Neutrophil (primary cell): ENCODE data around the gene METTL4.

Experiments
- H3K27ac ChIP-seq: fragments of 200-600 bp; sonication (generic); 2 replicates; pipeline ENCODE4 v1.5.1; 2016; ENCODE audit warnings: mild to moderate bottlenecking, moderate library complexity
- H3K27me3 ChIP-seq: fragments of 200-600 bp; sonication (generic); 2 replicates; pipeline ENCODE4 v1.6.0; 2016; ENCODE audit warnings: mild to moderate bottlenecking
- H3K36me3 ChIP-seq: fragments of 200-600 bp; sonication (generic); 2 replicates; pipeline ENCODE4 v1.5.1; 2017
- H3K4me1 ChIP-seq, 2 experiments: fragments of 200-600 bp in 1 of 2; sonication (generic) in 1 of 2; 1 replicate in 1 of 2; 2 replicates in 1 of 2; pipeline versions ENCODE4 v1.5.1 to v1.6.1; 2013 to 2016; ENCODE audit warnings: low read depth in 1 of 2, low read length in 1 of 2, mild to moderate bottlenecking in 1 of 2, moderate library complexity in 1 of 2; ENCODE audit not compliant: control insufficient read depth in 1 of 2, insufficient read depth in 1 of 2
- H3K4me3 ChIP-seq, 2 experiments: fragments of 200-600 bp in 1 of 2; sonication (generic) in 1 of 2; 1 replicate in 1 of 2; 2 replicates in 1 of 2; pipeline ENCODE4 v1.5.1; 2013 to 2016; ENCODE audit warnings: low read depth in 1 of 2, low read length in 1 of 2, mild to moderate bottlenecking in 1 of 2, moderate library complexity in 1 of 2
- H3K9me3 ChIP-seq: fragments of 200-600 bp; sonication (generic); 2 replicates; pipeline ENCODE4 v1.5.1; 2016
- TF ChIP-seq, protein P1 (sequence below): fragments of 200-600 bp; sonication (generic); IDR thresholded peaks from 2 replicates; pipeline ENCODE4 v1.5.1; 2016; ENCODE audit warnings: antibody characterized with exemption

The METTL4 gene

DNA sequence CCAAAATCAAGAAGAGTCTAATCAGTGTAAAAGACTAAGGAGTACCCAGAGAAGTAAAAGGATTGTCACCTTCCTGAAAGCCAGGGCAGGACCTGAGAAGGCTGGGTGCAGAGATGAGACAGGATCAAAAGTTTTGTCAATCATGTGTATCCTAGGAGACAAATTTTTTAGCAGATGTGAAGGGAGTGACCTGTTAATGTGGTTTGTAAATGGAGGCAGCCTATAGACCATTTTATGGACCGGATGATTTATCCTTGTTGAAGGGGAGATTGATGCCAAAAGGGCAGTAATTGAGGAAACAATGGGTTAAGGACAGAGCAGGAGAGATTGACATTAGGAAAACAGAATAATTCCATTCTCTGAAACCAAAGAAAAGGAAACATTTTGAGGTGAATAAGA, 865 bp upstream of the METTL4 start:
- no peaks in the 10 kb centered on the region for H3K9me3 ChIP-seq
- peak overlapping the region; percentile 92 for H3K27ac ChIP-seq
- H3K4me3 ChIP-seq: peak overlapping the region; percentile 72 to 85
- peaks cover 31 to 41% of the 10 kb centered on the region in 2 experiments for H3K4me1 ChIP-seq
- no peaks in the 10 kb centered on the region for H3K27me3 ChIP-seq
- TF ChIP-seq, protein P1, sequence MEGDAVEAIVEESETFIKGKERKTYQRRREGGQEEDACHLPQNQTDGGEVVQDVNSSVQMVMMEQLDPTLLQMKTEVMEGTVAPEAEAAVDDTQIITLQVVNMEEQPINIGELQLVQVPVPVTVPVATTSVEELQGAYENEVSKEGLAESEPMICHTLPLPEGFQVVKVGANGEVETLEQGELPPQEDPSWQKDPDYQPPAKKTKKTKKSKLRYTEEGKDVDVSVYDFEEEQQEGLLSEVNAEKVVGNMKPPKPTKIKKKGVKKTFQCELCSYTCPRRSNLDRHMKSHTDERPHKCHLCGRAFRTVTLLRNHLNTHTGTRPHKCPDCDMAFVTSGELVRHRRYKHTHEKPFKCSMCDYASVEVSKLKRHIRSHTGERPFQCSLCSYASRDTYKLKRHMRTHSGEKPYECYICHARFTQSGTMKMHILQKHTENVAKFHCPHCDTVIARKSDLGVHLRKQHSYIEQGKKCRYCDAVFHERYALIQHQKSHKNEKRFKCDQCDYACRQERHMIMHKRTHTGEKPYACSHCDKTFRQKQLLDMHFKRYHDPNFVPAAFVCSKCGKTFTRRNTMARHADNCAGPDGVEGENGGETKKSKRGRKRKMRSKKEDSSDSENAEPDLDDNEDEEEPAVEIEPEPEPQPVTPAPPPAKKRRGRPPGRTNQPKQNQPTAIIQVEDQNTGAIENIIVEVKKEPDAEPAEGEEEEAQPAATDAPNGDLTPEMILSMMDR: no peak
- no peaks in the 10 kb centered on the region for H3K36me3 ChIP-seq

DNA sequence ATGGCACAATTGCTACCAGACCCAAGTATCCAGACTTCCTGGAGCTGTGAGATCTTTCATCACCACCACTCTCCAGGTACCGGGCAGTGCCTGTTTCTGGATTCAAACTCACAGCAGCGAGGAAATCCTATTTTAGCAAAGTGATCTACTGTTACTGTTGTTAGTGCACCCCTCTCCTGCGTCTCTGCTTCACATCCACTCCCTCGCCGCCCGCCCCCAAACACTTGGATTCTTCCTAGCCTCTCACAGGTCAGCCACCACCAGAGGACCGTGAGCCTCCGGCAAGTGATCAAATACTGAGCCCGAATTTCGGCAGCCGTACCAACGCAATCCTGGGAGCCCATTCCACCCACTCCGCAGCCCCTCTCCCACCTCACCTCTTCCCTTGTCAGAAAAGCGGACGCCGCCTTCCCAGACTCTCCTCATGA, 519 bp downstream of the METTL4 start:
- H3K4me3 ChIP-seq: peak overlapping the region; percentile 72 to 85
- H3K27ac ChIP-seq: peak overlapping the region; percentile 92
- H3K36me3 ChIP-seq: no peaks in the 10 kb centered on the region
- H3K4me1 ChIP-seq: peaks cover 31 to 41% of the 10 kb centered on the region in 2 experiments
- H3K27me3 ChIP-seq: no peaks in the 10 kb centered on the region
- TF ChIP-seq, protein P1: peak; percentile 43
- H3K9me3 ChIP-seq: no peaks in the 10 kb centered on the region

DNA sequence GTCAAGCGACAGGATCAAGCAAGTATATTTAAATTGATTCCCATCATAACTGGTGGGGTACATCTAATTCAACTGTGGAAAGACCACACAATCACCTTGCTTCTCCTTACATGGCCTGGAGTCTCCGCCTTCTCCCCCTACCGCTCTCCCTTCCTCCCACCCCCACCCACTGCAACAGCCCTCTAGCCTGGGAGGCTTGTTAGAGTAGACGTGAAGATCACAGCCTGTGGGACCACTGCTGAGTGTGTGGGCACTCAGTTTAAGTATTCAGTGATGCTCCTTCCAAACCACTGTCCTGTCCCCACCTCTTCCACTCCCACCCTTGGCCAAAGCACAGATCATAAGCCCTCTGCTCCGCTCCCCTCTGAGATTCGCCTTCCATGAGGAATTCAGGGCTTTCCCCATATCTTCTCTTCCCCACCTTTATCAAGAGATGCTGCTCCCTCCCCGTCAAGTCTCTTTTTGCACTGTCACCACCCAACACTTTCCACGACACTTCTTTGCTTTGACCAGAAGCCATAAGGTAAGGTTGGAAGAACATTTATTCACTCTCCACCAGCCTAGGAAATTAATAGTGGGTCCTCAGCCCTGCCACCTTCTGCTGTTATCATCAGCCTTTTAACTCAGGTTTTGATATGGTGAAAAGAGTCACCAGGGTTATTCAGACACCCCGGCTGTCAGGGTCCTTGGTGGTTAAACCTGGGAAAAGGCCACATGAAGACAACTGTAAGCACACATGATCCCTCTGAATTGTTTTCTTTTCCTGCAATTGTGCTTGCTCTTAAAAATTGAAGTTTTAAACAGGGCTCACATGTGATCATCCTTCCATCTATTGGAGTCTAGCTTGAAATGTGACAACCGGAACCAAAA, 1.7 kb downstream of the METTL4 start:
- Histone ChIP-seq H3K36me3 (no peaks in the 10 kb centered on the region), H3K4me3 (peak overlapping the region in 1 of 2 experiments; percentile 85), H3K27ac (peak overlapping the region; percentile 92), H3K9me3 (no peaks in the 10 kb centered on the region), H3K4me1 (peaks cover 31 to 41% of the 10 kb centered on the region in 2 experiments), H3K27me3 (no peaks in the 10 kb centered on the region)
- TF ChIP-seq, protein P1: no peak

DNA sequence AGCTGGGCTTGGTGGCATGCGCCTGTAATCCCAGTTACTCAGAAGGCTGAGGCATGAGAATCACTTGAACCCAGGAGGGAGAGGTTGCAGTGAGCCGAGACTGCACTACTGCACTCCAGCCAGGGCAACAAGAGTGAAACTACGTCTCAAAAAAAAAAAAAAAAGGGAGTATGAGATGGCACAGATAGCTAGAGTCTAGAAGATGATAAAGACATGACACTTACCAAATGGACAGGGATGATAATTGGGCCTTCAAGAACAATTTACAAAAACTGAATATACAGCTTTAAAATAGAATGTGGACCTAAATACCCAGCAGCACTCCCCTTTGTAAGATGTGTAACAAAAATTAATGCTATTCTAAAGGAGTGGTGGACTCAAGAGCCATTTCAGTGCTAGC, 2.7 kb downstream of the METTL4 start:
- Histone ChIP-seq H3K27ac (no peak overlapping the region), H3K9me3 (no peaks in the 10 kb centered on the region), H3K4me1 (peaks cover 31 to 38% of the 10 kb centered on the region in 2 experiments), H3K4me3 (no peak overlapping the region), H3K36me3 (no peaks in the 10 kb centered on the region), H3K27me3 (no peaks in the 10 kb centered on the region)
- TF ChIP-seq, protein P1: no peak

DNA sequence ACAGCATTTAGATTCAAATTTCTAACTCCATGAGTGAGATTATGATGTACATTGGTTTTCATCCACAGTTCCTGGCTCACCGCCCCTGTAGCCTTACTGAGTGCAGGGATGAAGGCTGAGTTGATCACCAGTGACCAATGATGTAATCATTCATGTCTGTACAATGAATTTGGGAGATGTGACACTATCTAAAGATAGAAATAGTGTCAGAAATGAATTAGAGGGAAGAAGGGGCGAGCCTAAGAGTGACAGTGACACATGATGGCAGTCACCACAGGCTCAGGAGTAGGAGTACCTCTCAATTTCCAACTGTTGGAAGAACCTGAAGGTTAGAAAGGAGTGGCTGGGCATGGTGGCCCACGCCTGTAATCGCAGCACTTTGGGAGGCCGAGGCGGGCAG, 3.2 kb downstream of the METTL4 start:
- no peak overlapping the region for H3K4me3 ChIP-seq
- TF ChIP-seq, protein P1: no peak

More for the DNA sequence above, 3.2 kb downstream of the METTL4 start:
- H3K9me3 ChIP-seq: no peaks in the 10 kb centered on the region
- H3K36me3 ChIP-seq: no peaks in the 10 kb centered on the region
- no peaks in the 10 kb centered on the region for H3K27me3 ChIP-seq
- H3K27ac ChIP-seq: no peak overlapping the region
- peaks cover 28 to 33% of the 10 kb centered on the region in 2 experiments for H3K4me1 ChIP-seq
